ENCODE measurements around the gene NIPBL. TPM values are rescaled to one million over a fixed set of nuclear protein-coding genes. Genes with fewer than 3 reads are reported as not detected.

NIPBL gene
- total RNA-seq, 1 donor from 2014 or later: 28.9 TPM

DNA sequence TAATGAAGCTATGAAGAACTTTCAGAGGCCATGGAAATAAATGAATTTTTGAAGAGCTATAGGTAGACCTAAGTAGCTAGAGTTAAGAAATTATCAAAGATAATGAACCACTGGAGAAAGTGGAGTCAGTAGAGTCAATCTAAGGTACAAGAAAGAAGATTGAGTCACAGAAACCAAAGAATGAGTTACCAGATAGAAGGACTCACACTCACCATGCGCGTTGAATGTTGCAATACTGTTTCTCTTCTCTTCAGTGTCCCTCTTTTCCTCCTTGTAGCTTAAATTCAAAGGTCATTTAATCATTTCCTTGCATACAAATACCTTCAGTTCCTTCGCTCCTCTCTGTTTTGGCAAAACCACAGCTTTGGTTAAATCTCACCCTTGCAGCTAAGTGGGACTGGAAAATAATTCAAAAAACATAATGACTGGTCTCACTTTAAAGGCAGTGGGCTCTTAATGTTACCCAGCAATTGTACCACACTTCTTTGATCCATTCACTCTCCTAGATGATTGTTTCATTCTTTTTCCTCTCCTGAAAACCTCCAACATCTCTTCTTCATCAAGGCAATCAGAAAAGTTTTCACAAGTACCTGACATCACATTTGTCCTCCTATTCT lies 58.3 kb downstream of the NIPBL start:
- DNase-seq: no peak
- intact Hi-C loops (cut with DNase I): no loop called here
- ATAC-seq (ENCODE audit: poor library complexity): no peak

DNA sequence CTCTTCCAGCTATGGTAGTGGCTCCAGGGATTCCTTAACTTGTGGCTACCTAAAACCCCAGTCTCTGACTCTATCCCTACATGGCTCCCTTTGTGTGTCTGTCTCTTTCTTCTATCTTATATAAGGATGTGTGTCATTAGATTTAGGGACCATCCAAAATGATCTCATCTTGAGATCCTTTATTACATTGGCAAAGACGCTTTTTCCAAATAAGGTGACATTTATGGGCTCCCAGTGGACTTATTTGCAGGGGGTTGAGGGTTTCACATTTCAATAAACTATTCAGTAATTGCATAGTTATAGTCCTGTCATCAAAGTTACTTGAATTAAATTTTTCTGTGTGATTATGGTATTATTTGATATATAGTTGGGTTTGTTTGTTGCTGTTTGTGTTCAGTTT lies 59.2 kb downstream of the NIPBL start:
- no peak for DNase-seq
- intact Hi-C loops (cut with DNase I): no loop called here
- ATAC-seq (ENCODE audit: poor library complexity): no peak

DNA sequence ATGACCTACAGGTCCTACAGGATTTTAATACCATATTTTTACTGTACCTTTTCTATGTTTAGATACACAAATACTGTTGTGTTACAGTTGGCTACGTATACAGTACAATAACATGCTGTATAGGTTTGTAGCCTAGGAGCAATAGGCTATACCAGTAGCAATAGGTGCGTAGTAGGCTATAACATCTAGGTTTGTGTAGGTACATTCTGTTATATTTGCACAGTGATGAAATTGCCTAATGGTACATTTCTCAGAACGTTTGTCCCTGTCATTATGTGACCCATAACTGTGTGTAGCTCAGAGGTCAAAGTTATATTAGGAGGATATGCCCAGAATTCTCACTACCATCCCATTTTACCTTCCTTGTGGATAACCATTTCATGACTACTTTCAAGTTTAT lies 59.7 kb downstream of the NIPBL start:
- intact Hi-C loops (cut with DNase I): no loop called here
- DNase-seq (no peak), ATAC-seq (ENCODE audit: poor library complexity) (no peak)

DNA sequence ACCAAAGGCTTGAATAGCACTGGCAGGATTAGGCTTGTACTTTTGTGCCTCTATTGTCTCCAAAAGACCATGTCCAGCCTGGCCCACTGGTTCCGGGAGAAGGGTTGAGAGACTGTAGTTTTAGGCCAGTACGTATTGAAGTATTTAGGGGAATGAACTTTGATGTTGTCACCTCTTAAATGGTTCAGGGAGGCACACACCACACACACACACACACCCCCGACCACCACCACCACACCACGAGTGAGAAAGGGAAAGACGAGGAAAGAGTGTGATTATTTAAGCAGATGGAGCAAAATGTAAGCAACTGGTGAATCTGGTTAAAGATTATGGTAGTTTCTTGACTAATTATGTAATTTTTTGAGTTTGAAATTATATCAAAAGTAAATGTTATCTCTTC lies 61.6 kb downstream of the NIPBL start:
- intact Hi-C loops (cut with DNase I): no loop called here
- ATAC-seq (ENCODE audit: poor library complexity) (no peak), DNase-seq (no peak)

DNA sequence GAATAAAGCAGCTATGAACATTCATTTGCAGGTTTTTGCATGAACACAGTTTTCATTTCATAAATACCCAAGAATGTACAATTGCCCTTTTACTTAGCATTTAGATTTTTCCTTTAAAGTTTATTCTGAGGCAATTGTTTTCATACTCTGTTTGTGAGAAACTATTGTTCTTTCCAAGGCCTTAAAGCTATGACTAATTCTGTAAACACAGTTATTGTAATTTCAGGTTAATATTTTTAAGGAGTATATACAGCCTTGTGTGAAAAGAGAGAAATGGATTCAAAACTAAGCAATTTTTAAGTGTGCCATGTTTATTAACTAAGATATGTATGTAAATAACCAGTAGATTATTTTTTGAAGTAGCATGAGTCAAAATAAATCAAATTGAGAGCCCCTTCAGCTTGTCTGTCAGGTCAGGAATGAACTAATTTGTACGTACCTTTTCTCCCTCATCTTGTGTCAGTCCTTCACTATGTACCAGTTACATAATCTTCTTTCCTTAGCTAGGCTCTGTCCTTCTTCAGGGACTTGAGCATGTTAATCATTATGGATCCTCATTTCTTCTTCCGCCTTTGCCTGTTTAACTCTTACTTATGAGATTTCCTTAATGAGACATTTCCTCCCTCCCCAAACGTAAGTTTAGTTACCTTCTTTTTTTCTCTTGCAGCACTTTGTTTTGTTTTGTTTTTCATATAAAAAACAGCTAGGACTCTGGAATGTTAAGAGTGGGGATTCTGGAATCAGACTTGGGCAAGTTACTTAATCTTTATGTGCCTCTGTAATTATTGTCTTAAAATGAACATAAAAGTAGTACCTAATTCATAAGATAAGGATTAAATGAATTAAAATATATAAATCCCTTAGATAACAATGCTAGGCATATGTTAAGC lies 63.6 kb downstream of the NIPBL start:
- intact Hi-C loops (cut with DNase I): loop anchor here (5.0 kb wide), 1 partner anchor 63 kb away; the partner anchor contains the start of gene NIPBL
- ATAC-seq (ENCODE audit: poor library complexity): no peak
- DNase-seq: no peak

DNA sequence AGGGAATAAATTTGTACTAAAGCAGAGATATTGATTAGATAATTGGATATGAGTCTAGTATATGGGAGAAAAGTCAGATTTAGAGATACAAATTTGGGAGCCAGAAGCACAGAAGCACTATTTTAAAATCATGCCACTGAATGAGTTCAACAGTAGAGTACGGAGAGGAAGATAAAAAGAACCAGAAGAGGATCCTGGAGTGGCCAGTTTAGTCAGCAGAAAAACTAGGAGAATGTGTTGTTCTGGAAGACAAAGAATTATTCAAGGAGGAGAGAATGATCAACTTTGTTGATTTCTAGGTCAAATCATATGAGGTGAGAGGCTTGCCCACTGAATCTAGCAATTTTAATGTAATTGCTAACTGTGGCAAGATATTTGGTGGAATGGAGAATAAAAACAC lies 67.0 kb downstream of the NIPBL start:
- DNase-seq (no peak), ATAC-seq (ENCODE audit: poor library complexity) (no peak)
- intact Hi-C loops (cut with DNase I): loop anchor here (5.0 kb wide), 1 partner anchor 66 kb away; the partner anchor contains the start of gene NIPBL

DNA sequence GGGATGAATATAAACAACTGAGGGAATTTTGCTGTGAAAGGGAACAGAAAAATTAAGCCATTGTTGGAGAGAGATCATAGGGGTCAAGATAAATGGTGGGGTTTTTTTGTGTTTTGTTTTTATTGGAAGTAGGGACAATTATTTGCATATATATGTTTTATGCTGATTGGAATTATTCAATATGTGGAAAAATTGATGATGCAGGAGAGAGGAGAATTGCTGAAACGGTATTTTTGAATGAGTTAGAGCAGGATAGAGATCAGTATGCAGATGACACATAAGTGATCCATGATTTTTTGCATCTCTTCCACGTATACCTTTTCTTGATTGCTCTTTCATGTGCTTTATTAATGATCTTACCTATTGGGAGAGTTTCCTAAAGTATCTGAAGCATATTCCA lies 67.5 kb downstream of the NIPBL start:
- no peak for ATAC-seq (ENCODE audit: poor library complexity)
- intact Hi-C loops (cut with DNase I): loop anchor here (5.0 kb wide), 1 partner anchor 67 kb away; the partner anchor contains the start of gene NIPBL
- DNase-seq: no peak

DNA sequence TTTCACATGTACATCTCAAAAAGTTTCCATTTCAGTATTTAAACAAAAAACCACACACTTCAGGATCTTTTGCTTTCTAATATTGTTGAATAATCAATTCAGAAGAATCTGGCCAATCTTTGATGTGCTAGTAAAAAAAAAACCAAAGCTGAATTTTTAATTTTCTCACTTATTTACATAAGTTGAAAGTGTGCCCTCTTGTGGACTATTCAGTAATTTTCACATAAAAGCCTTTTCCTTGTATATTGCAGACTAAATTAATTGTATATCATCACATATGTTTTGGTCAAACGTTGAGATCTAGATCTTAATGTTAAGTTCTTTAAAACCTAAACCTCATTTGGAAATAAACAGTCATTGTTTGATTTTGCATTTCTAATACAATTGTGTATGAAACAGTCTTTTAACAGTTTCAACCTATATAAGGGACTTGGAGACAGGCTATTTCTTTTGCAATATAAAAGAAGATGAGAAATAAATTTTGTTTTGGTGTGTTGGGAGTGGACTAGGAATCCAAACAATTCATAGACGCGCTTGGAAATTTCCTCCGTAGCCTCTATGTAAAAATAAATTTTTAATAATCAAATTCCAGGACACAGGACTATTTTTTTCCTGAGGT lies 68.1 kb downstream of the NIPBL start:
- ATAC-seq (ENCODE audit: poor library complexity) (no peak), DNase-seq (no peak)
- intact Hi-C loops (cut with DNase I): loop anchor here (5.0 kb wide), 1 partner anchor 67 kb away; the partner anchor contains the start of gene NIPBL

DNA sequence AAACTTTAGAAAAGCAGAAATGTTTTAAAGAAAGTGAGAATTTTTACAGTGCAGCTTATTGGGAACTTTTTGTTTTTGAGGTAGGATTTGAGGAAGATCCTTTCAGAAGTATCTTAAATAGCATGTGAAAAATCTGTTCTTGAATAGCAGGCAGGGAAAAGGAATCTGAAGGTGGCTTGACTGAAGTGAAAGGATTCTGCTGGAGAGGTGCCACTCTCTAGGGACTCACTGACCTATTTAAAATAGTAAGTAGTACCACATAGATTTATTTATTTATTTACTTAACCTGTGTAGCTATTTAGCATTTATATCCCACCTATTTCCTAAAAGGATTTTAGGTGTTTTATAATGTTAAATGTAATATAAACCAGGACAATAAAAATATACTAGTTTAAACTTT lies 69.1 kb downstream of the NIPBL start:
- ATAC-seq (ENCODE audit: poor library complexity) (no peak), DNase-seq (no peak)
- intact Hi-C loops (cut with DNase I): no loop called here

DNA sequence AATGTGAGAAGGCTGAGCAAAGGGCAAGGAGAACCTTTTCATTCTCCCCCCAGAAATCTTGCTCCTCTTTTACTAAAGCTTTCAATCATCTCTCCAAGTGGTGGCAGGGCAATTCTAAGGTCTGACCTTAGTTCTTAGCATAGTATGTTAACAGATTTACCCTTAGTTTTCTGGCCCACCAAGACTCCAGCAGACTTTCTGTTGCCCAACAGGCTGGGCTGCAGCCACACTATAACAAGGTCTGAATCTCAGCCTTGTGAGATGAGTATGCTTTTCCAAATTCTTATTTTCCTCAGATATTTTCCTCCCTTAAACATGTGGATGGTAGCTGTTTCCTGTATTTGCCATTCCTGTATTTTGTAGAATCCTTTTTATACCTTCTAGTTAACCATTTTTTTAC lies 69.5 kb downstream of the NIPBL start:
- ATAC-seq (ENCODE audit: poor library complexity): no peak
- no peak for DNase-seq
- intact Hi-C loops (cut with DNase I): no loop called here

DNA sequence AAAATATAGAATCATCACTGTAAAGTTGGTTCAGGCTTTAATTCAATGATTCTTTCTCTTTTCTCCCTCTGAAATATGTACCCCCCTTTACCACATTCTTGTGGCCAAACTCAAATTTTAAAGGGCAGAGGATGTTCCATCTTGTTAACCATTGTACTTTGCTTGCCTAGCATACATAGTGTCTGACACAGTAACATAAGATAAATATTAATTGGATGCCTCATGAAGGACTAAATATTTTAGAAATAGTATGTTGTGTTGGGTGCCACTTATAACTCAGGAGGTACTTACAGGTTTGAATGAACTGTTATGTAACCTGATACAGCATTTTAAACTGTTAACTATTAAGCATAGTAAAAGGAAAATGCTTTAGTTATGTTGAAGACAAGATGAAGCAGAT lies 71.5 kb downstream of the NIPBL start:
- intact Hi-C loops (cut with DNase I): no loop called here

DNA sequence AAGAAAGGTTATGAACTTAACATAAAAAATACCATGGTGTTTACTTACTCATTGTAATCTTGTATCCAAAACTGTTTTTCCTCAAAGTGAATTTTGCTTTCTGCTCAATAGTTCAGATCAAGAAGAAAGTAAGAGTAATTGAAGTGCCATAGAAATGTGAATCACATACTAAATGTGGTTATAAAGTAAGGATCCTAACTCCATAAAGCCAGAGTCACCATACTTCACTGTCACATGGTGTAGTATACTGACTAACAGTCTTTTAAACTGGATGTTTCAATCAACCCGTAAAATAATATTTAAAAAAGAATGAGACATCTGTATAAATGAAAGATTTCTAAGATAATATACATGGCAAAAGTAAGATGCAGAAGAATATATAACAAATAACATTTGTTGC lies 72.1 kb downstream of the NIPBL start:
- DNase-seq: no peak
- intact Hi-C loops (cut with DNase I): no loop called here
- no peak for ATAC-seq (ENCODE audit: poor library complexity)

More for the DNA sequence above, 71.5 kb downstream of the NIPBL start:
- ATAC-seq (ENCODE audit: poor library complexity) (no peak), DNase-seq (no peak)

DNA sequence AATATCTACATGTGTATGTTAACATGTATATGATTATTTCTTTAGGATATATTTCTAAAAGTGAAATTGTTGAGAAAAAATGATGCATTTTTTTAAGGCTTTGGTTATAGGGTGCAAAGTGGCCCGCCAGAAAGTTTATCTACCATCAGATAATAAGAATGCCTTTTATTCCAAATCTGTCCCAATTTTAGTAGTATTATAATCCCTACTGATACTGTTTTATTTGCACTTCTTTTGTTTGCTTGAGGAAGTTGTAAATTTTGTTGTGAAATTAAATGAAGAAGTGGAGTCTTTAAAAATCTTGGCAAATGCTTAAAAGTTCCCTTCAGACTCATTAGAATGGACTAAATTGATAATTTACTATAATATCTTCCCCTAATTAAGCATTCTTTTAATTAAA lies 73.0 kb downstream of the NIPBL start:
- intact Hi-C loops (cut with DNase I): no loop called here
- DNase-seq: no peak
- no peak for ATAC-seq (ENCODE audit: poor library complexity)

DNA sequence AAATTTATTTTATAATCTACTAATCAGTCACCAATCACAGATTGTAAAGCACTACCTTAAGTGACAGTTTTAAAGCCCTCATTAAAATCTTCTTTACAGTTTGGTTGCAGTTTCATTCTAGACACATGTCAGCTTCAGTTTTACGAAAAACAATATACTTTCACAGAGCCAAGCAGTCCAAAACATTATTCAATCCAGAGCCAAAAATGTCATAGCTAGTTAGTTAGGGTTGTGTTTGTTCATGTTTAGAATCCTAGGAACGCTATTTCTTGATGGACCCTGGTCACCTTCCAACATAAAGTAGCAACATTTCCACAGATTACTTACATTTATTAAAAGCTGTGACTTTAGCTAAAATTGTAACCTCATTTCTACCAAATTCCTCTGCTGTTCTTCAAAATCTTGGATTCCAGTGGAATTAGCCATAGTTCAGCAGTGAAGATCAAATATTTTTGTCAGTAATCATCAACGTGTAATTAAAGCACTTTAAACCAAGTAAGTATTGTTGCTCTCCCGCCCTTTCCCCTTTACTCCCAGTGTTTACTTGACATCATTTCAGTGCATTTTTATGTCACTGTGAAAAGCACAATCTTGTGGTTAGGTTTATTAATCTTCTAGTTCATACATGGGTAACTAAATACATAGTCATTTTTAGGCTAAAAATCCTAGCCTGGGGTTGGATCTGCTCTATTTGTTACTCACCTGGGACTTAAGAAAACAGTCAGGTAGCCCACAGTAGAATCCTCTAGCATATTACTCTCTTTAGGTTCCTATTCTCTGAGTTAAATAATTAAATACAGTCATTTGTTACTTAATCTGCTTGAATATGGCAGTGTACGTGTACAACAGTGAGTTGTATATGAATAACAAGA lies 74.3 kb downstream of the NIPBL start:
- intact Hi-C loops (cut with DNase I): no loop called here
- DNase-seq (no peak), ATAC-seq (ENCODE audit: poor library complexity) (no peak)

DNA sequence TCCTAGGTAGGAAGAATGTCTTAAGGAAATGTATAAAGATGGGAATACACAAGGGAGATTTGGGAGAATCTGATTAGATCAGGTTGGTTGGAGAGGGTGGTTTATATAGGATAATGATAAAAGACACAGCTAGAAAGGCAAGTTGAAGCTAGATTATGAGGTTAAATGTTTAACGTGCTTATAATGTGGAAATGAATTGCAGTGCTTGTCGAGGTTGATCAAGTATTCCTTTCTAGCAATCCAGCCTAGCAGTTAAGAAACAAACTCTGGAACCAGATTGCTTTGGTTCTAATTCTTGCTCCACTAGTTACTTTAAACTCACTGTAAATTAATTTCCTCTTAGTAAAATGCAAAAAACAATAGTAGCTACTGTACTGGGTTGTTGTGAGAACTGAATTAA lies 76.5 kb downstream of the NIPBL start:
- intact Hi-C loops (cut with DNase I): no loop called here
- no peak for DNase-seq
- no peak for ATAC-seq (ENCODE audit: poor library complexity)

DNA sequence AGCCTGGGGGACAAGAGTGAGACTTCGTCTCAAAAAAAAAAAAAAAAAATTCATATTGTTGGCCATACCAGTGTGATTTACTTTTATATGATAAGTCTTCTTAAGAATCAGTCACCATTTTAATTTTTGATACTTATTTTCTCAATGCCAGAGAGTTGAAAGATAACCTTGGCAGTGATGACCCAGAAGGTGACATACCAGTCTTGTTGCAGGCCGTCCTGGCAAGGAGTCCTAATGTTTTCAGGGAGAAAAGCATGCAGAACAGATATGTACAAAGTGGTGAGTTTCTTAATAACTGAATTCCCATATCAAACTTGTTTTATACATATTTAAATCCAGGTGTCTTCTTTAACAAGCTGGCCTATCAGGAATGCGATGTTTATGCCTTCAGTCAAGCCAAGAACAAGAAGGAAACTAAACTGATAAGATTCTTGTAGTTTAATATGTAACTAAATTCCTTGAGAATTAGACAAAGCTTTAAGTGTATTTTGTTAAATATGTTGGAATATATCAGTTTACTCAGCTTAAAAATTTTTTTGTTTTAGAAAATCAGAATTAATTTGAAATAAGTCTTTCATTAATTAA lies 81.5 kb downstream of the NIPBL start:
- DNase-seq (no peak), ATAC-seq (ENCODE audit: poor library complexity) (no peak)
- intact Hi-C loops (cut with DNase I): no loop called here

DNA sequence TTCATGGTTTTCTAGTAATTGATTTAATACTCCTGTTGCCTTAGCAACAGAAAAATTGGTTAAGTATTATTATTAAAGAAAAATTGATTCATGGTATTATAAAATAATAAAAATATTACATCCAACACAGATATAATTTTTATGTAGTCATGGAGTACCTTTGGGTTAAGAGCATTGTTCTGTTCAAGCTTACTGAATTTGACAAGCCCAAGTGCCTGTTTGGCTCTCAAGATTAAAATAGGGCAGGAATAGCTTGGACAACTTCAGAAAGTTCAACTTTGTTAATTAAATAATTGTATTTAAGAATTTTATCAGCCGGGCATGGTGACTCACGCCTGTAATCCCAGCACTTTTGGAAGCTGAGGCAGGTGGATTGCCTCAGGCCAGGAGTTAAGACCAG lies 82.0 kb downstream of the NIPBL start:
- ATAC-seq (ENCODE audit: poor library complexity): peak; percentile 56
- DNase-seq: no peak
- intact Hi-C loops (cut with DNase I): no loop called here

DNA sequence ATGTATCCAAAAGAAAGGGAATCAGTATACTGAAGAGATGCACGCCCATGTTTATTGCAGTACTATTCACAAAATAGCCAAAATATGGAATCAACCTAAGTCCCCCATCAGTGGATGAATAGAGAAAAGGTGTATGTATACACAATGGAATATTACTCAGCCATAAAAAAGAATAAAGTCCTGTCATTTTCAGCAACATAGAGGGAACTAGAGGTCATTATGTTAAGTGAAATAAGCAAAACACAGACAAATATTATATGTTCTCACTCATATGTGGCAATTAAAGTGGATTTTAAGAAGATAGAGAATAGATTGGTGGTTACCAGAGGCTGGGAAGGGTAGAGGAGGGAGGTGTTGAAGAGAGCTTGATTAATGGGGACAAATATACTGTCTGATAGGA lies 88.6 kb downstream of the NIPBL start:
- intact Hi-C loops (cut with DNase I): no loop called here
- no peak for ATAC-seq (ENCODE audit: poor library complexity)
- no peak for DNase-seq
